Skin of body (tissue), 2 donors: ENCODE data around the gene LRRC8A. TPM values are rescaled to one million over a fixed set of nuclear protein-coding genes. Genes with fewer than 3 reads are reported as not detected.
A peak's percentile ranks its signal among the peaks of the same experiment; 100 is the strongest.

Experiments used
- DNase-seq: peaks from one replicate; lab custom pipeline; 2025; lab: John Stamatoyannopoulos, UW
- total RNA-seq: library from RNA; depleted of rRNA; stranded (reverse); fragments of >200 nt; gene quantifications from one replicate; pipeline ENCODE4 v1.2.3, GENCODE V29; 2014

The LRRC8A gene
- total RNA-seq, 1 donor from 2014 or later = 27.5 TPM

GRCh38 chr9:128901379-128901778, 19.4 kb downstream of the LRRC8A start:
- no peak for DNase-seq

DNA sequence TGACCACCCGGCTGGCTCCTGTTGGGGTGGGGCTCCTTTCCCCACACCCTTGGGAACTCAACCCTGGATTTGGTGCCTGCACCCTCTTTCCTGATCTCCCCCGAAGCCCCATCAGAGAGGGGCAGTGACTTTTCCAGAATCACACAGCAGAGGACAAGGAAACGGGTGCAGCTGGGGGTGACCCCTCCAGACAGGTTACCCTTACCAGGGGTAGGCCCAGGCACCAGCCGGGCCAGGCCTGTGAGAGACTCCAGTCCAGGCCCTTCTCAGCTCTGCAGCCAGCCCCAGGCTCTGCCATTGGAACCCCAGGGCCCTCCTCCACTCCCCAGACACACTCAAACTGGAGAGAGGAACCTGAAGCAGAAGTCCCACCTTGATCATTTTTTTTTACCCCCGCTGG, 19.9 kb downstream of the LRRC8A start:
- no peak for DNase-seq

GRCh38 chr9:128902351-128903078, 20.6 kb downstream of the LRRC8A start:
- DNase-seq = no peak

DNA sequence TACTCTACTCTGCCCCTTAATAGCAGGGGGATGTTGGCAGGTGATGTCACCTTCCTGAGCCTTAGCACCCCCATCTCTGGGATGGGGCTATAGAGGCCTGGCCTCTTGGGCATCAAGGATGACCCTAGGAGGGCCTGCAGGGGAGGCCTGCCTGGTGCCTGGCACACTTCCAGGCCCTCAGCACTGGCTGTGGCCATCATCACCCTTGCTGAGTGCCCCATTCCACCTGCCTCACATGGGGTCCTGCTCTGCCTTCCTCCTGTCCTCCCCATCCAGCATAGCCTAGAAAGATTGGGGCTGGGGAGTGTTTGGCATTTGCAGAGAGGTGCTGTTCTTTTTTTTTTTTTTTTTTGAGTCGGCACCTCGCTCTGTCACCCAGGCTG, 21.1 kb downstream of the LRRC8A start:
- DNase-seq = no peak

DNA sequence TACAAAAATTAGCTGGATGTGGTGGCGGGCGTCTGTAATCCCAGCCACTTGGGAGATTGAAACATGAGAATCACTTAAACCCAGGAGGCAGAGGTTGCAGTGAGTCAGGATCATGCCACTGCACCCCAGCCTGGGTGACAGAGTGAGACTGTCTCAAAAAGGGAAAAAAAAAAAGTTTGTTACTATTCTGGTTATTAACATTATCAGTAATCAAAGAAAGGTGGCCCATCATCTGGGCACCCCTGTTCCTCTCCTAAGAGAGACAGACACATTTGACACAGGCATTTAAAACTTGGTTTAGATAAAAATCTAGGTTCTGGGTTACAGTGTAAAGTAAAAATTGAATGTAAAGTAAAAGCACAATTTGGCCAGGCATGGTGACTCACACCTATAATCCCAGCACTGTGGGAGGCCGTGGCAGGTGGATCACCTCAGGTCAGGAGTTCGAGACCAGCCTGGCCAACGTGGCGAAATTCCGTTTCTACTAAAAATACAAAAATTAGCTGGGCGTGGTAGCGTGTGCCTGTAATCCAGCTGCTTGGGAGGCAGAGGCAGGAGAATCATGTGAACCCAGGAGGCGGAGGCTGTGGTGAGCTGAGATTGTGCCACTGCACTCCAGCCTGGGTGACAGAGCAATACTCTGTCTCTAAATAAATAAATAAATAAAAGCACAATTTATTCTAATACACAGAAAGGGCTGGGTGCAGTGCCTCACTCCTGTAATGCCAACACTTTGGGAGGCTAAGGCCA, 22.1 kb downstream of the LRRC8A start:
- DNase-seq = no peak

DNA sequence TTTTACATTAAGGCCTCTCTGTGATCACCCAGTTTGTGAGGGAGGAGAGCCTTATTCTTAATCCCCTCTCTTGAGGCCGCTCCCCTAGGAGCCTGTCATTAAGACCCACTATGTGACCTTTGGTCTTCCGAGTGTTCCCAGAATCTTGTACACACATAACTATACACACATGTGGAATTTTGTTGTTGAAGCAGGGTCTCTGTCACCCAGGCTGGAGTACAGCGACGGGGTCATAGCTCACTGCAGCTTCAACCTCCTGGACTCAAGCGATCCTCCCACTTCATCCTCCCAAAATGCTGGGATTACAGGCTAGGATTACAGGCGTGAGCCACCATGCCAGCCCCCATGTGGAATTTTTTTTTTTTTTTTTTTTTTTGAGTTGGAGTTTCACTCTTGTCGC, 24.0 kb downstream of the LRRC8A start:
- DNase-seq = no peak

GRCh38 chr9:128906741-128907140, 24.8 kb downstream of the LRRC8A start:
- no peak for DNase-seq

GRCh38 chr9:128908372-128908771, 26.4 kb downstream of the LRRC8A start:
- no peak for DNase-seq

- no peak for DNase-seq
These were observed 27.9 kb downstream of the LRRC8A start for GRCh38 chr9:128909859-128910258.

- no peak for DNase-seq
These were observed 29.0 kb downstream of the LRRC8A start for GRCh38 chr9:128910906-128911305.

DNA sequence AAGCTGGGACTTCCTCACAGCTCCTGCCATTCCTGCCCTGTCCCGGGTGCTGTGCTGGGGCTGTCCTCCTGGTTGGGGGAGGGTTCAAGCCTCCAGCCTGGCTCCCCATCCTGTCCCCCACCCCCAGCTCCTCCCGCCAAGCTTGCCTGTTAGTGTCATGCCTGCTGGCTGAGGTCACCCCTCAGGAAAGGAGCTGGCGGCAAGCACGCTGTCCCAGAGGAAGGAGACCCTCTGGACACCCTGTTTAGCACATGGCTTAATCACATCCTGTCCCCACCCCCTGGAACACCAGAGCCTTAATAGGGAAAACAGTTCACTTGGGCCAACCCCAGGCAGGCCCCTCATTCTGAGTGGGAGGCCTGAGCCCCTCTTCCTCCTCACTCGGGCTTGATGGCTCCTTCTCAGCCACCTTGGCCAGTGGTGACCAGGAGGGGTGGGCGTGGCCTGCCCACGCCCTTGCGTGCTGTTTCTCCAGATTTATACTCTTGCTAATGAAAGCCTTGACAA, 29.6 kb downstream of the LRRC8A start:
- peak; percentile 29 for DNase-seq

GRCh38 chr9:128912270-128912853, 30.4 kb downstream of the LRRC8A start:
- no peak for DNase-seq

DNA sequence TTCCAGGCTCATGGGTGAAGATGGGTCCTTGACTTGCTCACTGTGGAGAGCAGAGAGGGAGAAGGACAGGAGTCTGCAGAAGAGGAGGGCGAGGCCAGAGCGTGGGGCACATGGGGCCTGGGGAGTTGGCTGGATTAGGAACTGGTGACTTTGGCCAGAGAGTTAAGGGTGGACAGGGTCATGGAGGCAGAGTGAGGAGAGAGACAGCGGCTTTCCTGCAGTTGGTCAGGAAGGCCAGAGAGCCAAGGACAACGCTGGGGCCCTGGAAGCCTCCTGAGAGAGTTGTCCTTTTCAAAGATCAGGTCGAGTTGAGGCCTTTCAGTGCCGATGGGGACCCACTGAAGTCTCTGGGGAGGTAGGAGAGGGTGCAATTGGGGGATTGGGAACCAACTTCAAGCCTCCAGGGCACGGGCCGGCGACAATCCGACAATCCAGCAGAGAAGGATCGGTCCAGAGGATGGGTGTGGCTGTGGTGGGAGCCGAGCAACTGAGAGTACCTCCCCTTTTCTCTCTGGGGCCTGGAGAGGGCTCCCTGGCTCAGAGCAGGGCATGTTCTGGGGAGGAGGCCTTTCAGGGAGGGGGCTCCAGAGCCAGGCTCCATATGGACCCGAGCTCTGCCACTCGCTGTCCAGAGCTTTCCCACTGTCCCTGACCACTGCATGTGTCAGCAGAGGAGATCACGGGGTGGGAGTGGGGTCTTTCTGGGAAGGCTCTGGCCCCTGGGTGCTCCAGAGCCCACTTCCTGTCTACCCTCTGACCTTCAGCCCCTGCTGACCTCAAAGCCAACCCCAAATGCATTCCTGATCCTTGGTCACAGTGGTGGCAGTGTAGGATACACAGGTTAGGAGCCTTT, 31.3 kb downstream of the LRRC8A start:
- no peak for DNase-seq

GRCh38 chr9:128913995-128914772, 32.3 kb downstream of the LRRC8A start:
- DNase-seq = no peak

DNA sequence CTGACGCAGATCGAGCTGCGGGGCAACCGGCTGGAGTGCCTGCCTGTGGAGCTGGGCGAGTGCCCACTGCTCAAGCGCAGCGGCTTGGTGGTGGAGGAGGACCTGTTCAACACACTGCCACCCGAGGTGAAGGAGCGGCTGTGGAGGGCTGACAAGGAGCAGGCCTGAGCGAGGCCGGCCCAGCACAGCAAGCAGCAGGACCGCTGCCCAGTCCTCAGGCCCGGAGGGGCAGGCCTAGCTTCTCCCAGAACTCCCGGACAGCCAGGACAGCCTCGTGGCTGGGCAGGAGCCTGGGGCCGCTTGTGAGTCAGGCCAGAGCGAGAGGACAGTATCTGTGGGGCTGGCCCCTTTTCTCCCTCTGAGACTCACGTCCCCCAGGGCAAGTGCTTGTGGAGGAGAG, 34.3 kb downstream of the LRRC8A start:
- no peak for DNase-seq

- DNase-seq = no peak
These were observed 34.8 kb downstream of the LRRC8A start for GRCh38 chr9:128916745-128917144.

DNA sequence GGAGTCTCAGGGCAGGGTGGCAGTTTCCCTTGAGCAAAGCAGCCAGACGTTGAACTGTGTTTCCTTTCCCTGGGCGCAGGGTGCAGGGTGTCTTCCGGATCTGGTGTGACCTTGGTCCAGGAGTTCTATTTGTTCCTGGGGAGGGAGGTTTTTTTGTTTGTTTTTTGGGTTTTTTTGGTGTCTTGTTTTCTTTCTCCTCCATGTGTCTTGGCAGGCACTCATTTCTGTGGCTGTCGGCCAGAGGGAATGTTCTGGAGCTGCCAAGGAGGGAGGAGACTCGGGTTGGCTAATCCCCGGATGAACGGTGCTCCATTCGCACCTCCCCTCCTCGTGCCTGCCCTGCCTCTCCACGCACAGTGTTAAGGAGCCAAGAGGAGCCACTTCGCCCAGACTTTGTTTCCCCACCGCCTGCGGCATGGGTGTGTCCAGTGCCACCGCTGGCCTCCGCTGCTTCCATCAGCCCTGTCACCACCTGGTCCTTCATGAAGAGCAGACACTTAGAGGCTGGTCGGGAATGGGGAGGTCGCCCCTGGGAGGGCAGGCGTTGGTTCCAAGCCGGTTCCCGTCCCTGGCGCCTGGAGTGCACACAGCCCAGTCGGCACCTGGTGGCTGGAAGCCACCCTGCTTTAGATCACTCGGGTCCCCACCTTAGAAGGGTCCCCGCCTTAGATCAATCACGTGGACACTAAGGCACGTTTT, 35.4 kb downstream of the LRRC8A start:
- DNase-seq = peak; percentile 55

- no peak for DNase-seq
These were observed 37.0 kb downstream of the LRRC8A start for GRCh38 chr9:128918921-128919320.

DNA sequence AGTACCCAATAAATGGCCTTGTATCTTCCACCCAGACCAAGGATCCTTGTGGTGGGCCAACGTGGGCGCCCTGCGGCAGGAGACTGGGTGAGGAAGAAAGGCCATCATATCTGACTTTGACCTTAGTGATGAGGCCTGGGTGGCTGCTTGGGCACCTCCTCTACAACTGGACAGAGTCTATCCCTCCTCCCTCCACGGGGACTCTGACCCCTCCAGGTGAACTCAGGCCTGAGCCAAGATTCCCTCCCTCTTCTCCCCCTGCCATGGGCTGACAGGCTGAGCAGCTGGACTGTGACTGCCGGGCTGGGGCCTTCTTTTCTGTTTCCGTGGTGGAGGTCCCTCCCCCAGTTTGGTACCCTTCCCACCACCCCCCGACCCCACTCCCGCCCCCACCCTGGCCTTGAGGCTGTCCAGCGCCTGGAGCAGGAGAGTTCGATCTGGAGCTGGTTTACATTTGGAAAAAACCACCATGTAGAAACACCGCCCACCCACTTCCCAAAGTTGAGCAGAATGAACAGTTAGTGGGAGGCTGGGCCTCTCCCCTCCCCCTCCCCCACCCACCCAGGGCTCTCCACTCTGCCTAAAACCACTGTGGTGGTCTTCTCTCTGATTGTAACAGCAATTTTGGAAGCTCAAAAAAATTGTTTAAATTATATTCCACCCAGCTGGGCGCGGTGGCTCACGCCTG, 37.6 kb downstream of the LRRC8A start:
- DNase-seq = no peak
